PFSK-1 (cell line): ENCODE measurements around the gene DNAH14.

Experiments used
- POLR2AphosphoS5 ChIP-seq: IDR thresholded peaks from 2 replicates; pipeline ENCODE4 v1.6.1; 2012; ENCODE audit warnings: low read depth, mild to moderate bottlenecking, control low read depth, low read length, moderate library complexity
- TF ChIP-seq, protein P1 (sequence below), 2 experiments: IDR thresholded peaks; 2 replicates each; pipeline versions ENCODE4 v1.6.1 to v1.8.0; 2011 to 2012; ENCODE audit warnings: low read depth in 2 of 2, low read length in 2 of 2, control low read depth in 1 of 2, inconsistent platforms in 1 of 2, mild to moderate bottlenecking in 1 of 2, moderate library complexity in 1 of 2; ENCODE audit not compliant: insufficient read depth in 1 of 2

GRCh38 chr1:224884361-224884801, 45.1 kb upstream of the DNAH14 start:
- TF ChIP-seq POLR2AphosphoS5: no peak
- TF ChIP-seq, protein P1, sequence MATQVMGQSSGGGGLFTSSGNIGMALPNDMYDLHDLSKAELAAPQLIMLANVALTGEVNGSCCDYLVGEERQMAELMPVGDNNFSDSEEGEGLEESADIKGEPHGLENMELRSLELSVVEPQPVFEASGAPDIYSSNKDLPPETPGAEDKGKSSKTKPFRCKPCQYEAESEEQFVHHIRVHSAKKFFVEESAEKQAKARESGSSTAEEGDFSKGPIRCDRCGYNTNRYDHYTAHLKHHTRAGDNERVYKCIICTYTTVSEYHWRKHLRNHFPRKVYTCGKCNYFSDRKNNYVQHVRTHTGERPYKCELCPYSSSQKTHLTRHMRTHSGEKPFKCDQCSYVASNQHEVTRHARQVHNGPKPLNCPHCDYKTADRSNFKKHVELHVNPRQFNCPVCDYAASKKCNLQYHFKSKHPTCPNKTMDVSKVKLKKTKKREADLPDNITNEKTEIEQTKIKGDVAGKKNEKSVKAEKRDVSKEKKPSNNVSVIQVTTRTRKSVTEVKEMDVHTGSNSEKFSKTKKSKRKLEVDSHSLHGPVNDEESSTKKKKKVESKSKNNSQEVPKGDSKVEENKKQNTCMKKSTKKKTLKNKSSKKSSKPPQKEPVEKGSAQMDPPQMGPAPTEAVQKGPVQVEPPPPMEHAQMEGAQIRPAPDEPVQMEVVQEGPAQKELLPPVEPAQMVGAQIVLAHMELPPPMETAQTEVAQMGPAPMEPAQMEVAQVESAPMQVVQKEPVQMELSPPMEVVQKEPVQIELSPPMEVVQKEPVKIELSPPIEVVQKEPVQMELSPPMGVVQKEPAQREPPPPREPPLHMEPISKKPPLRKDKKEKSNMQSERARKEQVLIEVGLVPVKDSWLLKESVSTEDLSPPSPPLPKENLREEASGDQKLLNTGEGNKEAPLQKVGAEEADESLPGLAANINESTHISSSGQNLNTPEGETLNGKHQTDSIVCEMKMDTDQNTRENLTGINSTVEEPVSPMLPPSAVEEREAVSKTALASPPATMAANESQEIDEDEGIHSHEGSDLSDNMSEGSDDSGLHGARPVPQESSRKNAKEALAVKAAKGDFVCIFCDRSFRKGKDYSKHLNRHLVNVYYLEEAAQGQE (IDR thresholded peaks at IDR 0.05; ENCODE audit: insufficient read depth in 1 of 2, low read depth in 2 of 2, low read length in 2 of 2): no peak
